GM12878 (cell line): ENCODE results near the gene EHHADH. TPM values are rescaled to one million over a fixed set of nuclear protein-coding genes. Genes with fewer than 3 reads are reported as not detected.

Source experiments
- ATAC-seq: fragments of 200-7000 bp; cut with Tn5 transposase; 3 replicates; pipeline ENCODE4 v1.9.1; 2020; ENCODE audit warnings: mild to moderate bottlenecking, moderate library complexity
- BruUV-seq: library from RNA; stranded (reverse); fragments of 400-500 nt; replicated peaks from 2 replicates; lab custom pipeline; 2021; lab: Mats Ljungman, UMichigan
- CTCF ChIA-PET: fragments of 300-600 bp; sonication (Branson Sonifier 250); formaldehyde crosslinking; extraction: SDS; loops from one replicate; lab custom pipeline; 2021; ENCODE audit warnings: inconsistent platforms; lab: Yijun Ruan, JAX
- POLR2A ChIA-PET: fragments of 350-600 bp; formaldehyde crosslinking; extraction: SDS; loops from one replicate; lab custom pipeline; 2021; ENCODE audit warnings: inconsistent platforms; lab: Charles Lee
- RAD21 ChIA-PET: fragments of 300-600 bp; sonication (Branson Sonifier 250); formaldehyde crosslinking; loops from one replicate; lab custom pipeline; 2023; ENCODE audit warnings: antibody characterized with exemption; ENCODE audit not compliant: unreplicated experiment; lab: Charles Lee
- SMC1A ChIA-PET: fragments of 300-600 bp; sonication (Branson Sonifier 250); formaldehyde crosslinking; loops from one replicate; lab custom pipeline; 2023; ENCODE audit not compliant: unreplicated experiment, uncharacterized antibody; lab: Charles Lee
- DNase-seq: peaks from one replicate; pipeline ENCODE4 v3.0.0-alpha.2; 2011; ENCODE audit warnings: low read depth, low spot score
- FAIRE-seq: peaks from 3 replicates; lab custom pipeline; 2011; peaks lifted over from hg19 to GRCh38; lab: Jason Lieb, UNC
- H2AFZ ChIP-seq: 2 replicates; pipeline ENCODE4 v1.6.0; 2011; ENCODE audit warnings: low read depth, low read length, control low read depth; ENCODE audit not compliant: control insufficient read depth
- H3K27ac ChIP-seq: 2 replicates; pipeline ENCODE4 v1.5.1; 2011; ENCODE audit warnings: control low read depth; ENCODE audit not compliant: control insufficient read depth, insufficient read depth
- H3K27me3 ChIP-seq, 2 experiments: replicated peaks in 1 of 2; 2 replicates each; pipeline versions ENCODE4 v1.6.0 to v1.6.1; 2011; ENCODE audit warnings: low read length in 1 of 2; ENCODE audit not compliant: control insufficient read depth in 2 of 2, insufficient read depth in 2 of 2
- H3K36me3 ChIP-seq, 2 experiments: 2 replicates each; pipeline ENCODE4 v1.5.1; 2011; ENCODE audit warnings: low read length in 1 of 2; ENCODE audit not compliant: control insufficient read depth in 2 of 2, insufficient read depth in 2 of 2
- H3K4me1 ChIP-seq: 2 replicates; pipeline ENCODE4 v1.6.1; 2011; ENCODE audit warnings: mild to moderate bottlenecking, low read length, moderate library complexity, mixed read lengths; ENCODE audit not compliant: control insufficient read depth, insufficient read depth
- H3K4me2 ChIP-seq: 2 replicates; pipeline ENCODE4 v1.6.0; 2011; ENCODE audit warnings: control low read depth; ENCODE audit not compliant: control insufficient read depth, insufficient read depth
- H3K4me3 ChIP-seq: fragments of 200-600 bp; sonication (generic); 2 replicates; pipeline ENCODE4 v1.5.1; 2016
- H3K79me2 ChIP-seq: 2 replicates; pipeline ENCODE4 v1.6.0; 2011; ENCODE audit warnings: low read length; ENCODE audit not compliant: control insufficient read depth, insufficient read depth
- H3K9ac ChIP-seq: 2 replicates; pipeline ENCODE4 v1.8.0; 2011; ENCODE audit warnings: low read length, control low read depth, mixed read lengths; ENCODE audit not compliant: control insufficient read depth, insufficient read depth
- H3K9me3 ChIP-seq: replicated peaks from 3 replicates; pipeline ENCODE4 v1.5.1; 2011; ENCODE audit warnings: mild to moderate bottlenecking, low read length; ENCODE audit not compliant: control insufficient read depth, insufficient read depth
- H4K20me1 ChIP-seq: 2 replicates; pipeline ENCODE4 v1.6.0; 2011; ENCODE audit not compliant: control insufficient read depth, insufficient read depth
- ATF3 ChIP-seq: IDR thresholded peaks from 2 replicates; pipeline ENCODE4 v1.6.1; 2011; ENCODE audit warnings: low read depth, mild to moderate bottlenecking, low read length, moderate library complexity, borderline replicate concordance; ENCODE audit errors: extremely low read depth
- CEBPZ ChIP-seq: fragments of 150-350 bp; IDR thresholded peaks from 2 replicates; pipeline ENCODE4 v1.6.1; 2016; ENCODE audit warnings: low read depth, low read length
- CHD4 ChIP-seq: fragments of 200-600 bp; sonication (generic); IDR thresholded peaks from 2 replicates; pipeline ENCODE4 v1.6.1; 2016; ENCODE audit warnings: mild to moderate bottlenecking
- JUND ChIP-seq: IDR thresholded peaks from 2 replicates; pipeline ENCODE4 v1.6.1; 2012; ENCODE audit warnings: low read depth, mild to moderate bottlenecking, low read length, improper control_type of control experiment, moderate library complexity
- MTA3 ChIP-seq: IDR thresholded peaks from 2 replicates; pipeline ENCODE4 v1.6.1; 2012; ENCODE audit warnings: low read length, inconsistent platforms, borderline replicate concordance
- PAX5 ChIP-seq: IDR thresholded peaks from 2 replicates; pipeline ENCODE4 v1.6.1; 2011; ENCODE audit warnings: low read depth, low read length, borderline replicate concordance
- POLR2A ChIP-seq: IDR thresholded peaks from 2 replicates; pipeline ENCODE4 v1.6.1; 2011; ENCODE audit warnings: low read depth, mild to moderate bottlenecking, low read length
- POLR2AphosphoS2 ChIP-seq: IDR thresholded peaks from 2 replicates; pipeline ENCODE4 v1.6.1; 2011; ENCODE audit warnings: low read depth, mild to moderate bottlenecking, low read length, improper control_type of control experiment, moderate library complexity
- POLR2AphosphoS5 ChIP-seq: IDR thresholded peaks from 2 replicates; pipeline ENCODE4 v1.6.1; 2011; ENCODE audit warnings: mild to moderate bottlenecking, low read length, inconsistent platforms
- RB1 ChIP-seq: fragments of 450-650 bp; formaldehyde crosslinking; IDR thresholded peaks from 2 replicates; pipeline ENCODE4 v1.6.1; 2017; ENCODE audit warnings: mild to moderate bottlenecking, borderline replicate concordance
- SP1 ChIP-seq: IDR thresholded peaks from one replicate; pipeline ENCODE4 v1.6.1; 2011; ENCODE audit warnings: low read depth, low read length
- TAF1 ChIP-seq: IDR thresholded peaks from 2 replicates; pipeline ENCODE4 v1.6.1; 2011; ENCODE audit warnings: mild to moderate bottlenecking, low read depth, low read length, borderline replicate concordance
- WGBS: methylation state at CpG from one replicate; pipeline ENCODE4 v1.1.6; 2016; ENCODE audit warnings: low lambda C conversion rate; ENCODE audit not compliant: insufficient replicate concordance, insufficient coverage; ENCODE audit errors: missing lambda C conversion rate; 5-methylcytosine and 5-hydroxymethylcytosine counted together
- in situ Hi-C: fragments of 300-500 bp; cut with MboI; formaldehyde crosslinking; loops from 9 replicates; pipeline ENCODE4 v1.14.3; 2018; ENCODE audit warnings: mixed read lengths
- intact Hi-C: fragments of 100-400 bp; cut with micrococcal nuclease; formaldehyde crosslinking; loops from one replicate; pipeline ENCODE4 v1.14.2; 2022; ENCODE audit not compliant: unreplicated experiment
- polyA plus RNA-seq, 11 experiments: library from polyadenylated mRNA; depleted of rRNA in 4 of 11; unstranded in 6 of 11; stranded (reverse) in 5 of 11; fragments of >200 nt; fragmentation: Nextera tagmentation in 4 of 11; fragmentation: Illumina TruSeq in 1 of 11; extraction: Ambion mirVana in 4 of 11; extraction: Trizol in 1 of 11; gene quantifications; 1 replicate in 1 of 11; 2 replicates in 10 of 11; pipeline versions ENCODE4 v1.2.1 to v1.2.3, GENCODE V29; 2011 to 2016; ENCODE audit warnings: inconsistent platforms in 2 of 11, missing spikeins in 2 of 11, low read depth in 1 of 11
- total RNA-seq, 4 experiments: library from RNA; depleted of rRNA in 3 of 4; stranded (reverse); fragments of >200 nt in 3 of 4; fragmentation: Illumina TruSeq in 1 of 4; extraction: Trizol in 1 of 4; gene quantifications; 2 replicates each; pipeline versions ENCODE4 v1.2.1 to v1.2.3, GENCODE V29; 2013 to 2021

The EHHADH gene
- total and polyA plus RNA-seq, 10 of the 15 experiments (the other 5 are each of a cell fraction or from before 2014, with no cell fraction given), result 0.96 to 8.4 (median 5.3) TPM

GRCh38 chr3:185195652-185196051 lies 58.2 kb downstream of the EHHADH start:
- Histone ChIP-seq H3K9me3 (no peaks in the 10 kb centered on the region), H3K4me1 (no peaks in the 10 kb centered on the region), H3K27ac (no peak overlapping the region), H3K79me2 (no peaks in the 10 kb centered on the region), H3K4me3 (no peak overlapping the region), H3K36me3 (no peaks in the 10 kb centered on the region), H3K4me2 (no peak overlapping the region), H4K20me1 (no peaks in the 10 kb centered on the region), H2AFZ (no peak overlapping the region), H3K9ac (no peak overlapping the region), H3K27me3 (no peaks in the 10 kb centered on the region)
- ChIA-PET CTCF (interaction anchor here (0.6 to 1.2 kb wide), 3 partner anchors 20 to 393 kb away, joined by 3 read pairs; no protein-coding TSS in a partner anchor), RAD21 (no interaction called here), POLR2A (no interaction called here), SMC1A (no interaction called here)
- BruUV-seq, result no TSS peak
- ATAC-seq, result no peak
- intact Hi-C loops (no loop called here), in situ Hi-C loops (no loop called here)
- no peak for FAIRE-seq
- 92% methylated on average over 4 of the region's 4 CpGs for WGBS
- TF ChIP-seq TAF1 (no peak), CHD4 (no peak), POLR2AphosphoS2 (no peak), POLR2A (no peak), JUND (no peak), POLR2AphosphoS5 (no peak), CEBPZ (no peak), PAX5 (no peak), ATF3 (no peak), RB1 (no peak), MTA3 (no peak), SP1 (no peak)
- no peak for DNase-seq
